DND-41 (cell line): ENCODE measurements around the gene KRTAP9-8.
"Not testable (repeated sequence)": the region's sequence is repeated elsewhere in the genome, so short reads cannot be mapped to it uniquely, and the experiment has no call there.

ENCODE experiments used
- ATAC-seq: fragments of 200-7000 bp; cut with Tn5 transposase; 3 replicates; pipeline ENCODE4 v1.9.1; 2021; ENCODE audit warnings: low read depth; ENCODE audit not compliant: insufficient read depth
- DNase-seq: peaks from one replicate; pipeline ENCODE4 v3.0.0-alpha.2; 2020
- H2AFZ ChIP-seq: 2 replicates; pipeline ENCODE4 v1.6.0; 2012; ENCODE audit warnings: low read depth, low read length
- H3K27ac ChIP-seq: 2 replicates; pipeline ENCODE4 v1.5.1; 2012; ENCODE audit warnings: low read length, inconsistent platforms
- H3K27me3 ChIP-seq: fragments of 200-600 bp; sonication (generic); 2 replicates; pipeline ENCODE4 v1.6.0; 2012; ENCODE audit warnings: low read length, mild to moderate bottlenecking, inconsistent platforms; ENCODE audit not compliant: insufficient read depth, poor library complexity
- H3K36me3 ChIP-seq: 2 replicates; pipeline ENCODE4 v1.5.1; 2012; ENCODE audit warnings: low read length, inconsistent platforms; ENCODE audit not compliant: insufficient read depth
- H3K4me1 ChIP-seq: 2 replicates; pipeline ENCODE4 v1.5.1; 2012; ENCODE audit warnings: mild to moderate bottlenecking, low read length; ENCODE audit not compliant: insufficient read depth
- H3K4me2 ChIP-seq: 2 replicates; pipeline ENCODE4 v1.6.0; 2012; ENCODE audit warnings: mild to moderate bottlenecking, moderate library complexity, low read length, inconsistent platforms; ENCODE audit not compliant: insufficient read depth
- H3K4me3 ChIP-seq, 2 experiments: fragments of 200-600 bp in 1 of 2; shearing (Covaris generic) in 1 of 2; 2 replicates each; pipeline ENCODE4 v1.5.1; 2012 to 2016; ENCODE audit warnings: inconsistent platforms in 2 of 2, low read length in 2 of 2, mild to moderate bottlenecking in 2 of 2, low read depth in 1 of 2, moderate library complexity in 1 of 2
- H3K79me2 ChIP-seq: 2 replicates; pipeline ENCODE4 v1.6.0; 2012; ENCODE audit warnings: low read length, inconsistent platforms; ENCODE audit not compliant: insufficient read depth
- H3K9ac ChIP-seq: 2 replicates; pipeline ENCODE4 v1.6.0; 2012; ENCODE audit warnings: low read depth, mild to moderate bottlenecking, inconsistent platforms, low read length, moderate library complexity
- H3K9me3 ChIP-seq: 2 replicates; pipeline ENCODE4 v1.5.1; 2012; ENCODE audit warnings: low read length, moderate library complexity, mild to moderate bottlenecking, inconsistent platforms; ENCODE audit not compliant: insufficient read depth, severe bottlenecking
- H4K20me1 ChIP-seq: 2 replicates; pipeline ENCODE4 v1.6.0; 2012; ENCODE audit warnings: low read length; ENCODE audit not compliant: insufficient read depth
- CTCF ChIP-seq: IDR thresholded peaks from 2 replicates; pipeline ENCODE4 v1.5.1; 2012; ENCODE audit warnings: borderline replicate concordance, low read length, moderate library complexity, mild to moderate bottlenecking; ENCODE audit not compliant: poor library complexity, severe bottlenecking; ENCODE audit errors: extremely low read depth
- EZH2 ChIP-seq: IDR thresholded peaks from 3 replicates; pipeline ENCODE4 v1.6.1; 2012; ENCODE audit warnings: borderline replicate concordance, low read depth, mild to moderate bottlenecking, moderate library complexity, low read length, inconsistent platforms; ENCODE audit not compliant: severe bottlenecking

Gene KRTAP9-8

GRCh38 chr17:41251261-41251660, 13.5 kb downstream of the KRTAP9-8 start:
- no peaks in the 10 kb centered on the region for H3K4me1 ChIP-seq
- no peak for DNase-seq
- ATAC-seq: no peak
- no peaks in the 10 kb centered on the region for H3K79me2 ChIP-seq
- no peak overlapping the region for H2AFZ ChIP-seq
- TF ChIP-seq EZH2 (no peak), CTCF (no peak)
- no peak overlapping the region for H3K27ac ChIP-seq
- peaks cover 6% of the 10 kb centered on the region for H3K27me3 ChIP-seq
- H3K9ac ChIP-seq: no peak overlapping the region
- H3K9me3 ChIP-seq: no peaks in the 10 kb centered on the region
- no peaks in the 10 kb centered on the region for H4K20me1 ChIP-seq
- no peak overlapping the region for H3K4me2 ChIP-seq
- H3K36me3 ChIP-seq: no peaks in the 10 kb centered on the region
- H3K4me3 ChIP-seq: no peak overlapping the region

- Histone ChIP-seq H3K27ac (no peak overlapping the region), H3K9me3 (no peaks in the 10 kb centered on the region), H3K27me3 (peaks cover 6% of the 10 kb centered on the region), H2AFZ (no peak overlapping the region), H3K9ac (no peak overlapping the region), H4K20me1 (no peaks in the 10 kb centered on the region), H3K79me2 (no peaks in the 10 kb centered on the region), H3K4me1 (no peaks in the 10 kb centered on the region), H3K36me3 (no peaks in the 10 kb centered on the region), H3K4me3 (no peak overlapping the region), H3K4me2 (no peak overlapping the region)
- DNase-seq (no peak), ATAC-seq (no peak)
- no peak for TF ChIP-seq CTCF
Measured at GRCh38 chr17:41254861-41255260, 17.1 kb downstream of the KRTAP9-8 start.

- H3K4me2 ChIP-seq, ATAC-seq, H3K27me3 ChIP-seq, H3K9ac ChIP-seq, H4K20me1 ChIP-seq, DNase-seq, H3K4me1 ChIP-seq, H3K9me3 ChIP-seq, H3K36me3 ChIP-seq, H2AFZ ChIP-seq, H3K27ac ChIP-seq, H3K4me3 ChIP-seq, H3K79me2 ChIP-seq: not testable (repeated sequence)
Measured at GRCh38 chr17:41255381-41256290, 17.8 kb downstream of the KRTAP9-8 start, which contains the start of gene KRTAP9-9. Gene KRTAP9-9, plus strand, starts transcription at chr17:41255384.

- H2AFZ ChIP-seq: no peak overlapping the region
- no peaks in the 10 kb centered on the region for H3K4me1 ChIP-seq
- DNase-seq: no peak
- no peaks in the 10 kb centered on the region for H3K9me3 ChIP-seq
- no peak overlapping the region for H3K4me2 ChIP-seq
- peaks cover 6% of the 10 kb centered on the region for H3K27me3 ChIP-seq
- H3K4me3 ChIP-seq: no peak overlapping the region
- no peak for ATAC-seq
- TF ChIP-seq EZH2 (no peak), CTCF (no peak)
- no peak overlapping the region for H3K9ac ChIP-seq
- H4K20me1 ChIP-seq: no peaks in the 10 kb centered on the region
- H3K27ac ChIP-seq: no peak overlapping the region
- H3K36me3 ChIP-seq: no peaks in the 10 kb centered on the region
- H3K79me2 ChIP-seq: no peaks in the 10 kb centered on the region
Measured at GRCh38 chr17:41256291-41256685, 18.5 kb downstream of the KRTAP9-8 start.
